Glutamatergic neuron (in vitro differentiated cells): ENCODE results near the gene KCNG2. TPM values are rescaled to one million over a fixed set of nuclear protein-coding genes. Genes with fewer than 3 reads are reported as not detected.

Source experiments
- DNase-seq: peaks from one replicate; pipeline ENCODE4 v3.0.0; 2022
- H3K27ac Mint-ChIP-seq: one replicate; pipeline ENCODE4 v1.8.0; 2020; ENCODE audit warnings: mild to moderate bottlenecking, mixed read lengths, inconsistent platforms; ENCODE audit not compliant: unreplicated experiment
- H3K27me3 Mint-ChIP-seq: one replicate; pipeline ENCODE4 v1.8.0; 2020; ENCODE audit warnings: mild to moderate bottlenecking, moderate library complexity, mixed read lengths, inconsistent platforms; ENCODE audit not compliant: unreplicated experiment
- H3K36me3 Mint-ChIP-seq: one replicate; pipeline ENCODE4 v1.8.0; 2020; ENCODE audit warnings: mild to moderate bottlenecking, mixed read lengths, inconsistent platforms; ENCODE audit not compliant: unreplicated experiment
- H3K4me1 Mint-ChIP-seq: one replicate; pipeline ENCODE4 v1.8.0; 2020; ENCODE audit warnings: mild to moderate bottlenecking, low read depth, mixed read lengths, inconsistent platforms; ENCODE audit not compliant: unreplicated experiment
- H3K4me3 Mint-ChIP-seq: one replicate; pipeline ENCODE4 v1.8.0; 2020; ENCODE audit warnings: mild to moderate bottlenecking, mixed read lengths, inconsistent platforms; ENCODE audit not compliant: unreplicated experiment
- H3K9me3 Mint-ChIP-seq: one replicate; pipeline ENCODE4 v1.8.0; 2020; ENCODE audit warnings: mild to moderate bottlenecking, moderate library complexity, mixed read lengths, inconsistent platforms; ENCODE audit not compliant: unreplicated experiment
- CTCF ChIP-seq: fragments of 200-600 bp; sonication (generic); IDR thresholded peaks from one replicate; pipeline ENCODE4 v1.5.0; 2021; ENCODE audit not compliant: partially characterized antibody, unreplicated experiment
- total RNA-seq: library from RNA; stranded (reverse); fragmentation: NEBNext Ultra II Directional; extraction: Animal tissue kit (Norgen Biotek cat#: 25700); gene quantifications from one replicate; pipeline ENCODE4 v1.2.1, GENCODE V29; 2021; ENCODE audit not compliant: unreplicated experiment

Gene KCNG2
- total RNA-seq, 1 donor from 2014 or later: 1.6 TPM

GRCh38 chr18:79844999-79845563, 47.3 kb downstream of the KCNG2 start:
- DNase-seq: no peak
- no peaks in the 10 kb centered on the region for H3K27me3 Mint-ChIP-seq
- peaks cover 12% of the 10 kb centered on the region for H3K36me3 Mint-ChIP-seq
- peaks cover 3% of the 10 kb centered on the region for H3K9me3 Mint-ChIP-seq
- H3K4me1 Mint-ChIP-seq: no peaks in the 10 kb centered on the region
- H3K27ac Mint-ChIP-seq: no peak overlapping the region
- no peak overlapping the region for H3K4me3 Mint-ChIP-seq
- TF ChIP-seq CTCF: no peak

GRCh38 chr18:79846936-79847557, 49.3 kb downstream of the KCNG2 start:
- peaks cover 3% of the 10 kb centered on the region for H3K9me3 Mint-ChIP-seq

GRCh38 chr18:79847606-79848293, 50.0 kb downstream of the KCNG2 start:
- DNase-seq: no peak
- Mint-ChIP-seq H3K36me3 (peaks cover 2% of the 10 kb centered on the region), H3K4me3 (no peak overlapping the region), H3K9me3 (peaks cover 3% of the 10 kb centered on the region), H3K4me1 (no peaks in the 10 kb centered on the region), H3K27me3 (no peaks in the 10 kb centered on the region), H3K27ac (no peak overlapping the region)
- TF ChIP-seq CTCF: no peak

More at GRCh38 chr18:79846936-79847557, 49.3 kb downstream of the KCNG2 start:
- no peak for DNase-seq
- H3K4me1 Mint-ChIP-seq: no peaks in the 10 kb centered on the region
- TF ChIP-seq CTCF: no peak
- H3K27ac Mint-ChIP-seq: no peak overlapping the region
- H3K4me3 Mint-ChIP-seq: no peak overlapping the region
- peaks cover 7% of the 10 kb centered on the region for H3K36me3 Mint-ChIP-seq
- H3K27me3 Mint-ChIP-seq: no peaks in the 10 kb centered on the region

- Mint-ChIP-seq H3K9me3 (peaks cover 3% of the 10 kb centered on the region), H3K4me1 (peaks cover 3% of the 10 kb centered on the region), H3K36me3 (peaks cover 4% of the 10 kb centered on the region), H3K4me3 (no peak overlapping the region), H3K27ac (no peak overlapping the region), H3K27me3 (peaks cover 2% of the 10 kb centered on the region)
- no peak for DNase-seq
- no peak for TF ChIP-seq CTCF
Observed at GRCh38 chr18:79848294-79848578, 50.5 kb downstream of the KCNG2 start.
